Nephron (organoid): ENCODE measurements around the gene FLVCR1.

ENCODE experiments used
- H3K27ac Mint-ChIP-seq, 3 experiments: 2 replicates each; pipeline ENCODE4 v1.8.0; 2020; ENCODE audit warnings: mixed read lengths in 3 of 3, mild to moderate bottlenecking in 2 of 3, moderate library complexity in 1 of 3
- H3K27me3 Mint-ChIP-seq: 2 replicates; pipeline ENCODE4 v1.8.0; 2021; ENCODE audit warnings: low read depth, mild to moderate bottlenecking, moderate library complexity, mixed read lengths
- H3K36me3 Mint-ChIP-seq: 2 replicates; pipeline ENCODE4 v1.8.0; 2020; ENCODE audit warnings: low read depth, mixed read lengths
- H3K4me1 Mint-ChIP-seq: 2 replicates; pipeline ENCODE4 v1.8.0; 2020; ENCODE audit warnings: mixed read lengths
- H3K4me3 Mint-ChIP-seq, 3 experiments: 2 replicates each; pipeline ENCODE4 v1.8.0; 2020; ENCODE audit warnings: mild to moderate bottlenecking in 3 of 3, mixed read lengths in 3 of 3, moderate library complexity in 2 of 3
- H3K9me3 Mint-ChIP-seq: 2 replicates; pipeline ENCODE4 v1.8.0; 2020; ENCODE audit warnings: mixed read lengths
- CTCF ChIP-seq, 3 experiments: fragments of 200-600 bp; sonication (generic); IDR thresholded peaks; one replicate each; pipeline ENCODE4 v1.5.0; 2021; ENCODE audit warnings: antibody characterized with exemption in 3 of 3; ENCODE audit not compliant: unreplicated experiment in 3 of 3

The FLVCR1 gene

DNA sequence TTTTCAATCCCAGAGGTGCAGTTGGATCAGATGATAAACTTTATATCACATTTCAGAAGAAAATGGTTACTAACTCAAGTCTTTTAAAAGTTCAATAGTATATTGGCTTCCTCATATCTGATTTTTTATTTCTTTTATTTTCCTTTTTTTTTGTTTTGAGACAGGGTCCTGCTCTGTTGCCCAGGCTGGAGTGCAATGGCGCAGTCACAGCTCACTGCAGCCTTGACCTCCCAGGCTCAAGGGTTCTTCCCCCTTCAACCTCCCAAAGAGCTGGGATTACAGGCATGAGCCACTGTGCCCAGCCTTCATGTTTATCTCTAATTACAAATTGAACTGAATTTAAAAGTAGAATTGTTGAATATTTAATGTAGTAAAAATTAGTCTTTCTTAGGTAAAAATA is 13.9 kb downstream of the FLVCR1 start:
- Mint-ChIP-seq H3K27ac (no peak overlapping the region), H3K27me3 (no peaks in the 10 kb centered on the region), H3K36me3 (peaks cover 37% of the 10 kb centered on the region), H3K4me1 (no peaks in the 10 kb centered on the region), H3K9me3 (no peaks in the 10 kb centered on the region), H3K4me3 (no peak overlapping the region)
- no peak for TF ChIP-seq CTCF (IDR thresholded peaks at IDR 0.05; ENCODE audit: unreplicated experiment in 3 of 3)

GRCh38 chr1:212873518-212873917 is 15.4 kb downstream of the FLVCR1 start:
- no peak overlapping the region for H3K27ac Mint-ChIP-seq
- no peaks in the 10 kb centered on the region for H3K4me1 Mint-ChIP-seq
- no peaks in the 10 kb centered on the region for H3K9me3 Mint-ChIP-seq
- no peaks in the 10 kb centered on the region for H3K27me3 Mint-ChIP-seq
- peaks cover 43% of the 10 kb centered on the region for H3K36me3 Mint-ChIP-seq
- no peak for TF ChIP-seq CTCF (IDR thresholded peaks at IDR 0.05; ENCODE audit: unreplicated experiment in 3 of 3)
- H3K4me3 Mint-ChIP-seq, result no peak overlapping the region

- Mint-ChIP-seq H3K9me3 (no peaks in the 10 kb centered on the region), H3K4me1 (no peaks in the 10 kb centered on the region), H3K27ac (no peak overlapping the region), H3K36me3 (peaks cover 46% of the 10 kb centered on the region), H3K4me3 (no peak overlapping the region), H3K27me3 (no peaks in the 10 kb centered on the region)
- TF ChIP-seq CTCF (IDR thresholded peaks at IDR 0.05; ENCODE audit: unreplicated experiment in 3 of 3), result no peak
Observed at GRCh38 chr1:212878418-212878817, 20.3 kb downstream of the FLVCR1 start.

GRCh38 chr1:212879947-212880690 is 22.0 kb downstream of the FLVCR1 start:
- peaks cover 45% of the 10 kb centered on the region for H3K36me3 Mint-ChIP-seq
- no peaks in the 10 kb centered on the region for H3K27me3 Mint-ChIP-seq
- H3K4me1 Mint-ChIP-seq, result no peaks in the 10 kb centered on the region
- H3K9me3 Mint-ChIP-seq, result no peaks in the 10 kb centered on the region
- no peak overlapping the region for H3K27ac Mint-ChIP-seq
- no peak for TF ChIP-seq CTCF (IDR thresholded peaks at IDR 0.05; ENCODE audit: unreplicated experiment in 3 of 3)
- no peak overlapping the region for H3K4me3 Mint-ChIP-seq

- Mint-ChIP-seq H3K9me3 (no peaks in the 10 kb centered on the region), H3K36me3 (peaks cover 48% of the 10 kb centered on the region), H3K4me1 (no peaks in the 10 kb centered on the region), H3K27me3 (no peaks in the 10 kb centered on the region), H3K4me3 (no peak overlapping the region), H3K27ac (no peak overlapping the region)
- TF ChIP-seq CTCF (IDR thresholded peaks at IDR 0.05; ENCODE audit: unreplicated experiment in 3 of 3), result no peak
Observed at GRCh38 chr1:212884592-212884991, 26.5 kb downstream of the FLVCR1 start.

GRCh38 chr1:212892108-212892507 is 34.0 kb downstream of the FLVCR1 start:
- no peaks in the 10 kb centered on the region for H3K27me3 Mint-ChIP-seq
- no peak overlapping the region for H3K27ac Mint-ChIP-seq
- H3K4me3 Mint-ChIP-seq, result no peak overlapping the region
- TF ChIP-seq CTCF (IDR thresholded peaks at IDR 0.05; ENCODE audit: unreplicated experiment in 3 of 3), result no peak
- H3K9me3 Mint-ChIP-seq, result no peaks in the 10 kb centered on the region
- peaks cover 81% of the 10 kb centered on the region for H3K36me3 Mint-ChIP-seq
- H3K4me1 Mint-ChIP-seq, result no peaks in the 10 kb centered on the region
